ENCODE data around the gene FNIP1.

Gene FNIP1

DNA sequence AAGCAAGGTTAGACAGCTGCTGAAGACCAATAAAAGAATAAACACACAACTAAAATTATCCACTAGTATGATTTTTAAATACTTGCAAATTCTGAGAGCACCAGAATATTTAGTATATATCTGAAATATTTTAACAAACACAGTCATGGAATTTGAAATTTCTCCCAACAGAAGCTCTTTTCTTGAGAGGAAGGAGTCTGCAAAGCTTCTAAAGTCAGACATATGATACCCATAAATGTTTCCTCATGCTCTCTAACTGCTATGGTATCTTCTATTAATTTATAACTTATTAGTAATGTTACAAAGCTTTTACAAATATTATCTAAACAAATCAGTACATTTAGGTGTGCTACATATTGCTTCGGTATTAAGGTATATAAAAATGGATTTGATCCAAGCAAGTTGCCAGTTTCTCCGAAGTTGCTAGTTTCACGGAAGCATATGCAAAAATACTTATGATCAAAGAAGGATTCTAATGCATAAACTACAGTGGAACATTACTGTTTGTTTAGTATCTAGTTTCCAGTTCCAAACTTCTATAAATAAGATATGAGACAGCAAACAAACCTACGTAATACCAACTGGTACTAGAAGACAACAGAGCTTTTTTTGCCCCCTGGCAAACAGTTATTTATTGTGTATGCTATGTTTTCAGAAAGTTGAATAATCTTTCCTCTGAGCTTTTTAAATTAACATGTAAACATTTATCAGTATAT lies 22.0 kb downstream of the FNIP1 start:
- TF ChIP-seq ZNF274 (IDR thresholded peaks at IDR 0.05; ENCODE audit: low read depth, low read length) = no peak
- no peak overlapping the region for H3K4me3 ChIP-seq (ENCODE audit: low read length)

DNA sequence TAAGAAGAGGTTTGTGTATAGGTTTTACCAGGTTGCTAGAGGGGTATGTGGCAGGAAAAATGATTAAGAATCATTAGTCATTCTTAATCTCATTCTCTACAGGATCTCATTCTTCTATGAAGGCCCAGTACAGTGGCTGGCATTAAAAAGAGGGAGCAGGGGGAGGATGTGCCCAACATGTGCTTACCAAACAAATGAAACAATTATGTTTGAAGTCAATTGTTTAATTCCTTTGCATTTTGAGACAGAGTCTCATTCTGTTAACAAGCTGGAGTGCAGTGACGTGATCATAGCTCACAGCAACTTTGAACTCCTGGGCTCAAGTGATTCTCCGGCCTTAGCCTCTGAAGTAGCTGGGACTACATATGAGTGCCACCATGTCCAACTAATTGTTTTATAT lies 23.0 kb downstream of the FNIP1 start:
- no peak for TF ChIP-seq ZNF274 (IDR thresholded peaks at IDR 0.05; ENCODE audit: low read depth, low read length)
- H3K4me3 ChIP-seq (ENCODE audit: low read length) = no peak overlapping the region

DNA sequence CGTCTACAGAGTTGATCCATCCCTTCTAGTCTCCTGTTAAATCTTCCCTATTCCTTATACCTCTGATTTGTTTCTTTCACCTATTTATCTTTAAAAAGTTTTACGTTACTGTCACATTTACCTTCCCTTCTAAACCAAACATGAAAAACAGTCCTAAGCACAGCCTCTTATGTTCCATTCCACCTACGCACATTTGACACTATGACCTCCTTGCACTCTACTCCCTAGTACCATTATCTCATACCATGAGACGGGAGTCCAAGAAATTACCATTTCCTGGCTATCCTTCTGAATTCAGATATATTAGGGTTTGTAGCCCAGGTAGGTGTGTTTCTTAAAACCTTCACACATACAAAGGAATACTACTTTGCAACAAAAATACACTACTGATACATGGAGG lies 25.1 kb downstream of the FNIP1 start:
- no peak overlapping the region for H3K4me3 ChIP-seq (ENCODE audit: low read length)
- TF ChIP-seq ZNF274 (IDR thresholded peaks at IDR 0.05; ENCODE audit: low read depth, low read length) = no peak

DNA sequence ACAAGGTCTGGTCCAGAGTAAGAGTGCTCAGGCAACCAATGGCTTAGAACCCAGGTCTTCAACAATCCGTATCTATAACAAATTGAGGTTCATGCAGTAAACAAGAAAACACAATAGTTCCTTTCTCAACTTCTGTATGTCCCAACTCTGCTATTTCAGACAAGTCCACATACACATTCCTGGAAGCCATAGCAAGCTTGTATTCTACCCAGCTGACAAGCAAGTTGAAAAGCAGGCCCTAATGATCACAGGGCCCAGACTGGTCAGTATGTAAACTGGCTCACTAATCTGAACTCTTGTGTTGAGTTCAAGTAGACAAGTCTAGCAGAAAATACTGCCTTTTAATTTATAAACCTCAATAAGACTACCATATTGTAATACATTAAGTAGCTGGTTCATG lies 26.9 kb downstream of the FNIP1 start:
- no peak for TF ChIP-seq ZNF274 (IDR thresholded peaks at IDR 0.05; ENCODE audit: low read depth, low read length)
- no peak overlapping the region for H3K4me3 ChIP-seq (ENCODE audit: low read length)

DNA sequence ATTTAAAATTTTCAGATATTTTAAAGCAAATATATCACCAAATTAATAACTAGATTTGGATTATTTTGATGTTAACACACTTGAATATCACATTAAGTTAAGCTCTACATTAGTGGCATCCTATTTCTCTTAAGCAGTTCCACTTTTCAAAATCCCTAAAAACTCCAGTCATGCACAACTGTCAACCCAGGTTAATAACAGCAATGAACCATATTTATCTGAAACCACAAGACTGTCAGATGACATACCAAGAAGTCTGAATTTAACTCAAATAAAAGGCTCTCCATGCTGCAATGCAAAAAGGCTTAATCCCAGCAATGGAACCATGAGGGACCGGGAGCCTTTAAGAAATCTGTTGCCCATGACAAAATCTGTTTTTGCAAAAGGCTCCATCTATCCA lies 27.5 kb downstream of the FNIP1 start:
- no peak overlapping the region for H3K4me3 ChIP-seq (ENCODE audit: low read length)
- no peak for TF ChIP-seq ZNF274 (IDR thresholded peaks at IDR 0.05; ENCODE audit: low read depth, low read length)

DNA sequence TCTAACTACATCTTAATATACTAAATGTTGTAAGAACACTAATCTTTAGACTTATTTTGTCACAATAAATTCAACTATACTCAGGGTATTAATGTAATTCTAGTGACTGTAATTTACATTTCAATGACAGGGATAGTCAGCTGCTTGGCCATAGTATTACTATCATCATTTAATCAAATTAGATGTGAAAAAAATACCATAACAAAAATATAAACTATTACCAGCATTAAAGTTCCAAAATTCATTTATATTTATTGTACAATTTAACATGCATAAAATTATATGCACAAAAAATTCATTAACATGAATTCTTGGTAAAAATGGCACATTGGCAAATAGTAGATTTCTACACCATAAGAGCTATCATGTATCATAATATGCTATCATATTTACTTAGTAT lies 28.9 kb downstream of the FNIP1 start:
- no peak for TF ChIP-seq ZNF274 (IDR thresholded peaks at IDR 0.05; ENCODE audit: low read depth, low read length)
- H3K4me3 ChIP-seq (ENCODE audit: low read length) = no peak overlapping the region

DNA sequence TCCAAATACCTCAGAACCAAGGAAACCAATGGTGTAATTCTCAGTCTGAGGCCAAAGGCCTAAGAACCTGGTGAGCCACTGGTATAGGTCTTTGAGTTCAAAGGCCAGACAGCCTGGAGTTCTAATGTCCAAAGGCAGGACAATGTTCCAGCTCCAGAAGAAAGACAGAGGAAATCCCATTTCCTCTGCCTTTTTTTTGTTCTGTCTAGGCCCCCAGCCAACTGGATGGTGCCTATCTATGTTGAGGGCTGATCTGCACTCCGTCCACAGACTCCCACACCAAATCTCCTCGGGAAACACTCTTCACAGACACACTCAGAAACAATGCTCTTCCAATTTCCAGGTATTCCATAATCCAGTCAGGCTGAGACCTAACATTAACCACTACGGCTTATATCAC lies 30.1 kb downstream of the FNIP1 start:
- no peak for TF ChIP-seq ZNF274 (IDR thresholded peaks at IDR 0.05; ENCODE audit: low read depth, low read length)
- no peak overlapping the region for H3K4me3 ChIP-seq (ENCODE audit: low read length)

DNA sequence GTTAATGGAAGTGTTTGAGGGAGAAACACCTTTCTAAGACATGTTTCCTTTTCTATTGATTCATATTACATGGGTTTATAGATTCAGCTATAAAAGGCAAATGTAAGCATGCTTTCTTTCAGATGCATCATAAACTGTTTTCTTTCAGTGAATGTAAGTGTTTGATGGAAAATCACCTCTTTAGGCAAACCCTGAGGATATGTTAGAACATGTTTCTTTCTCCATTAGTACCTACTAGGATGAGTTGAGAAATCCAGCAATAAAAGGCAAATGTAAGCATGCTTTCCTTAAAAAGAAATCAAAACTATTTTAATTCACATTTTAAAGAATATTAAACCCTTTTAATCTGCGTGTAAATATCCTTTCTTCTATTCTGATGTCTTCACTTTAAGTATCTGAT lies 31.6 kb downstream of the FNIP1 start:
- no peak for TF ChIP-seq ZNF274 (IDR thresholded peaks at IDR 0.05; ENCODE audit: low read depth, low read length)

DNA sequence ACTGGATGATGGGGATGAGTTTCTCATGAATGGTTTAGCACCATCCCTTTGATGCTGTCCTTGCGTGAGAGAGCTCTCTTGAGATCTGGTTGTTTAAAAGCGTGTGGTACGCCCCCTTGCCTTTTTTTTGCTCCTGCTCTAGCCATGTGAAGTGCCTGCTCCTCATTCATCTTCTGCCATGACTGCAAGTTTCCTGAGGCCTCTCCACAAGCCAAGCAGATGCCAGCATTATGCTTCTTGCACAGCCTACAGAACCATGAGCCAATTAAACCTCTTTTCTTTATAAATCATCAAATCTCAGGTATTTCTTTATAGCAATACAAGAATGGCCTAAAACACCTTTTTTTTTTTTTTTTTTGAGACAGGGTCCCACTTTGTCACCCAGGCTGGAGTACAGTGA lies 32.8 kb downstream of the FNIP1 start:
- no peak overlapping the region for H3K4me3 ChIP-seq (ENCODE audit: low read length)
- no peak for TF ChIP-seq ZNF274 (IDR thresholded peaks at IDR 0.05; ENCODE audit: low read depth, low read length)

More for the DNA sequence above, 31.6 kb downstream of the FNIP1 start:
- H3K4me3 ChIP-seq (ENCODE audit: low read length) = no peak overlapping the region

DNA sequence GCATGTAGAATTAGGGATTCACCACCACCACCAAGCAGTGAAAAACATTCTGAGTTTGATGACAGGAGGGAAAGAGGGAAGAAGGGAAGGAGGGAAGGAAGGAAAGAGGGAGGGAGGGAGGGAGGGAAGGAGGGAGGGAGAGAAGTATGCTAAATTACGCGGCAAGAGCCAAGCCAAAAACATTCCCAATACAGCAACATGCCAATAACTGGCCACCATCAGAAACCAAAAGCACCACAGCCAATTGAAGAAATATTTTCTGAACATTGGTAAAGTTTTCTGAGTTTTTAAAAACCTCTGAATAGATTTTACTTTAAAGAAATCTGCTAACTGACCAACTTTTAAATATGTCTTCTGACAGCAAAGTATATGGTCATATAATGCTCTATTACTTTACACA lies 36.0 kb downstream of the FNIP1 start:
- H3K4me3 ChIP-seq (ENCODE audit: low read length) = no peak overlapping the region
- no peak for TF ChIP-seq ZNF274 (IDR thresholded peaks at IDR 0.05; ENCODE audit: low read depth, low read length)

DNA sequence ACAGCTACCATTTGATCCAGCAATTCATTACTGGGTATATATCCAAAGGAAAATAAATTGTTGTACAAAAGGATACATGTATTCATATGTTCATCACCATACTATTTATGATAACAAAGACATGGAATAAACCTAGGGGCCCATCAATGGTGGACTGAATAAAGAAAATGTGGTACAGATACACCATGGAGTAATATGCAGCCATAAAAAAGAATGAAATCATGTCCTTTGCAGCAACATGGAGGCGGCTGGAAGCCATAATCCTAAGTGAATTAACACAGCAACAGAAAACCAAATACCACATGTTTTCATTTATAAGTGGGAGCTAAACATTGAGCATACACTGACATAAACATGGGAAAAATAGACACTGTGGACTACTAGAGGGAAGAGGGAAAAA lies 37.1 kb downstream of the FNIP1 start:
- no peak overlapping the region for H3K4me3 ChIP-seq (ENCODE audit: low read length)
- no peak for TF ChIP-seq ZNF274 (IDR thresholded peaks at IDR 0.05; ENCODE audit: low read depth, low read length)

DNA sequence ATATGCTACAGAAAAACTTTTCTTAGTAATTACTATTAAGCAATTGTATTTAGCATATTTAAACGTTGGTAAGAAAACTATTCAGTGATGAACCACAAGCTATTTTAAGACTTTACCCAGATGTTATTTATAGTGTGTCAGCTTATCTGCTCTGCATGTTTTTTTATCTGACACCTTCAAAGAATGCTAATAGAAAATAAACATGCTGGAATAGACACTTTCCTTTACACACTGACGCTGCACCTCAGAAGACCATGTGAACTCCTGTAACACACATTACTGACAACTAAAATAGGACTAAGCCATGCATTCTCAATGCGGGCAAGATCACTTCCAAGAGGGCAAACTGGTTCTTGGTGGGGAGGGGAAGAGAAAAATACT lies 38.3 kb downstream of the FNIP1 start:
- no peak overlapping the region for H3K4me3 ChIP-seq (ENCODE audit: low read length)
- no peak for TF ChIP-seq ZNF274 (IDR thresholded peaks at IDR 0.05; ENCODE audit: low read depth, low read length)

DNA sequence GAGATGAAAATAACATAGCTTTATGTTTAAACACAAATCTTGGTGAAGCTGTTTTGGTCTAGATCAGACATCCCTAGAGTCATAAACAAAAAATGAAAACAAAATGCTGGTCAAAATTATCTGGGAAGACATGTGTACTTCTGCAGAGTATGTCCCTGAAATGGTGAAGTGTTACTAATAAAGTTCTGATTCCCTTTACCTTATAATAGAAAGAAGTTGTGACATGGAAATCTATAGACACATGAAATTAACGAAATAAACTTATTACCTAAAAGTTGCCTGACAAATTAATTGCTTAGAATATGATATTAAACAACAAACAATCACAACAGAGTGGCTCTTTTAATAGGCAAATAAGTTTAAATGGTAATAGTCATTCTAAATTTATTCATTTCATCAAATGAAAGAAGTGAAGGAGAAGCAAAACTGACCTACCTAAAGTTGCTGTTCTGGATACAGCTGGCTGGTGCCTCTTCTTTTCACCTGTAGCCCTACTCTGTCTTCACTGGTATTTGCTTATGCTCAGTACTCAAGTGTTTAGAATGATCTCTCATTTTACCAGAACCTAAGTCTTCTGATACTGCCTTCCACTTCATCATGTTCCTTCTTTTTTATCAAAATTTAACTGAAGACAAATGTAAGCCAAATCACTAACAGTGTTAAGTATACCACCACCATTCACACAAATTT lies 38.8 kb downstream of the FNIP1 start:
- H3K4me3 ChIP-seq (ENCODE audit: low read length) = no peak overlapping the region
- TF ChIP-seq ZNF274 (IDR thresholded peaks at IDR 0.05; ENCODE audit: low read depth, low read length) = no peak

DNA sequence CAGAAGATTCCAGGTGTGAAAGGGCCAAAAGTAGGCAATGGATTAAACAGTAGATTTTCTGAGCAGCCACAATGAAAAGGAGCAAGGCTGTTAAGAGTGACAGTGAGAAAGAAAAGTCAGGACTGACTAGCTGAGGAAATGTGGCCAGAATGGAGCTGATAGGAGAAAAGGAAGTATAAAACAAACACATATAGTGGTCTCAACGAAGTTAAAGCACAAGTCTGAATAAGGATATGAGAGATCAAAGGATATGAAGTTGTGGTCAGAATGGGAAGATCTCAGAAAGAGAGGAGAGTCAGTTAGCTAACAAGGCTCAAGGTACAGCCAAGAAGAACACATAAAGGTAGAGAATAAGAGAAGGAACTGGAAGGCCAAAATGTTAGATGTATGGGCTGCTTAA lies 39.9 kb downstream of the FNIP1 start:
- no peak for TF ChIP-seq ZNF274 (IDR thresholded peaks at IDR 0.05; ENCODE audit: low read depth, low read length)
- no peak overlapping the region for H3K4me3 ChIP-seq (ENCODE audit: low read length)

DNA sequence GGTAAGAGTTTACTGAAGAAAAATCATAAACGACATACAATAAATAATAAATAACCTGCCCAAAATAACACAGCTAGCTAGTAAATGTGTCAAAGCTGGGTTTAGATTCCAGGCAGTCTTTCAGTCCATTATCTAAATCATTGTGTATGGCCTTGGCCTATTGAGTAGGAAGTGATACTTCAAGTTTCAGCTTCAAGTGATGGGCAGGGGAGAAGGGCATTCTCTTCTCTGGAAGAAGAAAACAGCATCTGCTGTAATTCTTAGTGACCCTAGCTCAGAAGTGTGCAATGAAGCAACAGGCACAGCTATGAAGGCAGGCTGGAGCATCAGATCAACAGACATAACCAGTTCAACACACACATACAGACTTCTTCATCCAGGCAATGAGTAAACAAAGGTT lies 42.5 kb downstream of the FNIP1 start:
- TF ChIP-seq ZNF274 (IDR thresholded peaks at IDR 0.05; ENCODE audit: low read depth, low read length) = no peak
- no peak overlapping the region for H3K4me3 ChIP-seq (ENCODE audit: low read length)

DNA sequence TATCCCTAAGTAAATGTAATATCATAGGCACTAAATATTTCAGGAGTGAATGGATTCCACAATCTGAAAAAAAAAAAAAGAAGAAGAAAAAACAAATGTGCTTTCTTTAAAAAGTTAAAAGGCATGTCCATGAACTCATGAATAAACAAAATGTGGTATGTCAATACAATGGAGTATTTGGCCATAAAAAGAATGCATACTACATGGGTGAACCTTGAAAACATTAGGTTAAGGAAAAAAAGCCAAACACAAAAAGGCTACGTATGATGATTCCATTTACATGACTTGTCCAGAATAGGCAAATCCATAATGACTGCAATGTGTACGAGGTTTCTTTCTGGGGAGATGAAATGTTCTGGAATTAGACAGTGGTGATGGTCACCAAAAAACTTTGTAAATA lies 45.3 kb downstream of the FNIP1 start:
- no peak overlapping the region for H3K4me3 ChIP-seq (ENCODE audit: low read length)
- TF ChIP-seq ZNF274 (IDR thresholded peaks at IDR 0.05; ENCODE audit: low read depth, low read length) = no peak

Data from GM08714 (cell line).